ENCODE results near the gene DPYSL3. TPM values are rescaled to one million over a fixed set of nuclear protein-coding genes. Genes with fewer than 3 reads are reported as not detected.
A peak's percentile ranks its signal among the peaks of the same experiment; 100 is the strongest.

The DPYSL3 gene
- total RNA-seq, 4 donors from 2014 or later, result 7.4 to 42.1 (median 21.8) TPM

DNA sequence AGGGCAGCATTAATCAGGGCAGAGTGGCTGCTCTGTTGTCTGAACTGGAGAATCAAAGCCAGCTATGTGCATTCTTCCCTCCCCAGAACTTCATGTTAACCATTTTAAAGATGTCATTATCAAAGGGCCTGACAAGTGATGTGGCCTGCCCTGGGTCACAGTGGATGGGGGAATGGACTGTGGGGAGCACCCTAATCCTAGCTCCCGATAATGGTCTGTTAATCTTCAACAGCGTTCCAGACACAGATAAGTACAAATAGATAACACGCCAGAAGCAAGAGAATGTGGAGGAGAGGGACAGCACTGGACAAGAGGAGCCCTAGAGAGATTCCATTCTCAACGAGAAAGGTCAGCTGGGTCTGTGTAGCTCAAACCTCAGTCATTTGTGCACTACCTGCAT, 77.5 kb downstream of the DPYSL3 start:
- no peaks in the 10 kb centered on the region for H3K36me3 ChIP-seq
- H3K27ac ChIP-seq, result peak overlapping the region in 1 of 4 donors; percentile 33
- TF ChIP-seq POLR2A (IDR thresholded peaks at IDR 0.05), result no peak
- TF ChIP-seq, protein P1, sequence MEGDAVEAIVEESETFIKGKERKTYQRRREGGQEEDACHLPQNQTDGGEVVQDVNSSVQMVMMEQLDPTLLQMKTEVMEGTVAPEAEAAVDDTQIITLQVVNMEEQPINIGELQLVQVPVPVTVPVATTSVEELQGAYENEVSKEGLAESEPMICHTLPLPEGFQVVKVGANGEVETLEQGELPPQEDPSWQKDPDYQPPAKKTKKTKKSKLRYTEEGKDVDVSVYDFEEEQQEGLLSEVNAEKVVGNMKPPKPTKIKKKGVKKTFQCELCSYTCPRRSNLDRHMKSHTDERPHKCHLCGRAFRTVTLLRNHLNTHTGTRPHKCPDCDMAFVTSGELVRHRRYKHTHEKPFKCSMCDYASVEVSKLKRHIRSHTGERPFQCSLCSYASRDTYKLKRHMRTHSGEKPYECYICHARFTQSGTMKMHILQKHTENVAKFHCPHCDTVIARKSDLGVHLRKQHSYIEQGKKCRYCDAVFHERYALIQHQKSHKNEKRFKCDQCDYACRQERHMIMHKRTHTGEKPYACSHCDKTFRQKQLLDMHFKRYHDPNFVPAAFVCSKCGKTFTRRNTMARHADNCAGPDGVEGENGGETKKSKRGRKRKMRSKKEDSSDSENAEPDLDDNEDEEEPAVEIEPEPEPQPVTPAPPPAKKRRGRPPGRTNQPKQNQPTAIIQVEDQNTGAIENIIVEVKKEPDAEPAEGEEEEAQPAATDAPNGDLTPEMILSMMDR (IDR thresholded peaks at IDR 0.05), result no peak
- H3K9me3 ChIP-seq, result no peaks in the 10 kb centered on the region
- H3K4me1 ChIP-seq, result peaks cover 0 to 25% (median 0%) of the 10 kb centered on the region in 4 donors
- no peak overlapping the region for H3K4me3 ChIP-seq
- H3K27me3 ChIP-seq, result no peaks in the 10 kb centered on the region
- DNase-seq, result no peak

DNA sequence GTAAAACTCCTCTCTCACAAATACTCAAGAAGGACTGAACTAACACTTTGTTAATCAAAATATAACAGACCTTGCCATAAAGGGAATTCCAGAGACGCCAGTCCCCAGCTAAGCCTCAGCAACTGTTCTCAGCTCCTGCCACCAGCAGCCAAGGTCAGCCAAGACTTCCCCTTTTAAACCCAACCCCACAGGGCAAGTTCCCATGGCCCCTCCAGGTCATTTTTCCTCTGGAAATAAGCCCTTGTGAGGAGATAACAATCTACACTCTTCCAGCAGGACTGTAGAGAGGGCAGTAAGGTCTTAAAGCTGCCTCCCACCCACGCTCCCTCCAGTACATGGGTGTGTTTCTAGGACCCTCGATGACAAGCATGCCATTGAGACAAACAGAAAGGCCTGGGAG, 78.3 kb downstream of the DPYSL3 start:
- no peaks in the 10 kb centered on the region for H3K27me3 ChIP-seq
- peaks cover 0 to 28% (median 0%) of the 10 kb centered on the region in 4 donors for H3K4me1 ChIP-seq
- no peaks in the 10 kb centered on the region for H3K36me3 ChIP-seq
- no peak for DNase-seq
- H3K9me3 ChIP-seq, result no peaks in the 10 kb centered on the region
- peak overlapping the region in 1 of 4 donors; percentile 33 for H3K27ac ChIP-seq
- TF ChIP-seq POLR2A (IDR thresholded peaks at IDR 0.05), result no peak
- TF ChIP-seq, protein P1 (IDR thresholded peaks at IDR 0.05), result no peak
- H3K4me3 ChIP-seq, result no peak overlapping the region

DNA sequence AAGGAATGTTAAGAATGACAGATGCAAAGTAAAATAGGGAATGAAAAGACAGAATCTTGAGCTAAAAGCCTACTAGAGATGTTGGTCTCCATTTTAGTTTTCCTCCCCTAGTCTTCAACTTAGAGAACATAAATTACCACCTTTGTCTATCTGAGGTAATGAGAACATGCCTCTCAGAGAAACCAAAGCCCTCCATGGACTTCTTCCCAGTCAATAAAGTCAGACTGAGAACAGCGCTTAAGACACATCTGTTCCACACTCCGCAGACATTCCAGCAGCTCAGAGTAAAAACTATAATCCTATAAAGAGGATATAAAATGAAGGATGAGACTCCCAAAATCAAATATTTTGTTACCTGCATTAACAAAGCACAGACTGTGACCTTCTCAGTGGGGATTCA, 79.2 kb downstream of the DPYSL3 start:
- H3K27ac ChIP-seq, result no peak overlapping the region
- H3K36me3 ChIP-seq, result no peaks in the 10 kb centered on the region
- H3K4me1 ChIP-seq, result peaks cover 0 to 28% (median 0%) of the 10 kb centered on the region in 4 donors
- TF ChIP-seq, protein P1 (IDR thresholded peaks at IDR 0.05), result no peak
- no peak for TF ChIP-seq POLR2A (IDR thresholded peaks at IDR 0.05)
- H3K27me3 ChIP-seq, result no peaks in the 10 kb centered on the region
- H3K4me3 ChIP-seq, result no peak overlapping the region
- no peak for DNase-seq
- no peaks in the 10 kb centered on the region for H3K9me3 ChIP-seq

DNA sequence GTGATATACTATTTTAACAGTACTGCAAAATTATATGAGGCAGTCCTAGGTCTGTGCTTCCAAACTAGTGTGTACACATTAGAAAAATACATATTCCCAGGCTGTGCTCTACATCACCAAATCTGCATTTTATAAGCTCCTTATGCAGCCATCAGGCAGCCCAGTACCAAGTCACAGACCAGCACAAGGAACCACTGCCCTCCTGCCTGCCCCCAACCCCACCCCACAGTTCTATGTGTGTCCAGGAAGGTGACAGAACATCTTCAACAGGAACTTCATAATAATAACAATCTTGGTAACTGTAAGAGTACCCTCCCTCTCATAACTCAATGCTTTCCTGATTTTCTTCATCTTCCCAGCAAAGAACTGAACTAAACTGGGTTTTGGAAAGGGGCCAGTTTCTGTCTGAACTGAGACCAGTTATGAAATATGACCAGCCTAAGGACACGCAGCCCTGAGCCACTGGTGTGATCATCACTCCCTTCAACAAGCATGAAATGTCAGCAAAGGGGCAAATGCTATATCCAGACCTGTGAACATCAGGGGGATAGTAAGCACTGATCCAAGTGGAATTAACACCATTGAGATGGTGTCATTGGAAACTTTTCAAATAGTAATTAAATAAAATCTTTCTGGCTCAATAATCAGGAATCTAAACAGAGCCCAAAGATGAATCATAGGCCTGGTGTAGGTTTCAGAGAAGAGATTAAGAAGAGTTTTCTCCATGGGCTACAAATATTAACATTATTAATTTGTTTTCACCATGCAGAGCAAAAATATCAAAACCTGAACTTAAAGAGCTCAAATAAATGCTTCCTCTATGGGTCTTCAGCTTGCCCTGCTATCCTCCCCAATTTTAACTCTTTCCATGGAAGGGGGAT, 82.1 kb downstream of the DPYSL3 start:
- no peaks in the 10 kb centered on the region for H3K27me3 ChIP-seq
- H3K36me3 ChIP-seq, result no peaks in the 10 kb centered on the region
- H3K4me1 ChIP-seq, result peaks cover 0 to 22% (median 0%) of the 10 kb centered on the region in 4 donors
- no peak for DNase-seq
- no peak overlapping the region for H3K4me3 ChIP-seq
- peak overlapping the region in 3 of 4 donors; percentile 4 to 46 (median 27) for H3K27ac ChIP-seq
- TF ChIP-seq, protein P1 (IDR thresholded peaks at IDR 0.05), result no peak
- no peak for TF ChIP-seq POLR2A (IDR thresholded peaks at IDR 0.05)
- no peaks in the 10 kb centered on the region for H3K9me3 ChIP-seq

DNA sequence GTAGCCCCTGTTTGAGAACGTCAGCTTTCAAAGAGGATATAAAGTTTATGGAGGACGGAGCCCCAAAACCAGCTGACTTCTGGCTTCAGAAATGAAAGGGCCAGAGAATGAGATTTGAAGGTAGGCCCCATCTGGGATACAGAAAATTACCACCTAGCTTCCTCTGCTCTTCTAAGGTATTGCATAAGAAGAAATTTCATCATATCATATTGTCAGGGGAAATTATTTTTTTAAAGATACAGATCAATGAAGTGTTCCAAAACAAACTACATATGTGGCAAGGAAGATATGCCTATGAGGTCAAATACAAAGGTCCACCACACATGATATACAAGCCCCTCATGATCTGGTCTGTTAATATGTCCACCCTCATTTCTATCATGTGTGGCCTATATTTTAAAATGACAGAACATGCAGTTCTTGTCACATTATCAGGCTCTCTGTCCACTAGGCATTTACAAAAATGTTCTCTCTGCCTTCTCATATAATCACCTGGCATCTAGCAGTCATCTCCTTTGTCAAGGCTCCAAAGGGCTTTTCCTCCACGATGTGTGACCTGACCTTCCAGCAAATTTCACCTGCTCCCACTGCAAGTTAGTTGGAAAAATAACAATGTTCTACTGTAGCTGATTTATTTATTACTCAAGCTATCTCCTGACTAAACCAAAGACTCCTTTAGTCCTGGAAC, 83.1 kb downstream of the DPYSL3 start:
- H3K36me3 ChIP-seq, result no peaks in the 10 kb centered on the region
- no peaks in the 10 kb centered on the region for H3K9me3 ChIP-seq
- no peak overlapping the region for H3K4me3 ChIP-seq
- no peaks in the 10 kb centered on the region for H3K27me3 ChIP-seq
- H3K27ac ChIP-seq, result no peak overlapping the region
- peaks cover 0 to 14% (median 0%) of the 10 kb centered on the region in 4 donors for H3K4me1 ChIP-seq
- no peak for TF ChIP-seq POLR2A (IDR thresholded peaks at IDR 0.05)
- TF ChIP-seq, protein P1 (IDR thresholded peaks at IDR 0.05), result no peak
- DNase-seq, result no peak

Data from Peyer's patch (tissue), 4 donors.